Right ventricle myocardium inferior (tissue), 1 donor: ENCODE data around the gene HOXD11. TPM values are rescaled to one million over a fixed set of nuclear protein-coding genes. Genes with fewer than 3 reads are reported as not detected.

Source experiments
- ATAC-seq: fragments of 200-7000 bp; cut with Tn5 transposase; one replicate; pipeline ENCODE4 v1.9.1; 2020; ENCODE audit warnings: mild to moderate bottlenecking, moderate library complexity
- DNase-seq: peaks from one replicate; pipeline ENCODE4 v3.0.0; 2021; ENCODE audit errors: missing footprints
- intact Hi-C: fragments of 100-400 bp; cut with DNase I; formaldehyde crosslinking; loops from one replicate; pipeline ENCODE4 v1.11.0; 2022
- total RNA-seq: library from RNA; stranded (reverse); fragmentation: NEBNext Ultra II Directional; extraction: Animal tissue kit (Norgen Biotek cat#: 25700); gene quantifications from one replicate; pipeline ENCODE4 v1.2.1, GENCODE V29; 2021
- donor health status: DM: no; HTN: yes; CAD: no; lungs with severe emphysema.

HOXD11 gene
- total RNA-seq, 1 donor from 2014 or later: not detected

DNA sequence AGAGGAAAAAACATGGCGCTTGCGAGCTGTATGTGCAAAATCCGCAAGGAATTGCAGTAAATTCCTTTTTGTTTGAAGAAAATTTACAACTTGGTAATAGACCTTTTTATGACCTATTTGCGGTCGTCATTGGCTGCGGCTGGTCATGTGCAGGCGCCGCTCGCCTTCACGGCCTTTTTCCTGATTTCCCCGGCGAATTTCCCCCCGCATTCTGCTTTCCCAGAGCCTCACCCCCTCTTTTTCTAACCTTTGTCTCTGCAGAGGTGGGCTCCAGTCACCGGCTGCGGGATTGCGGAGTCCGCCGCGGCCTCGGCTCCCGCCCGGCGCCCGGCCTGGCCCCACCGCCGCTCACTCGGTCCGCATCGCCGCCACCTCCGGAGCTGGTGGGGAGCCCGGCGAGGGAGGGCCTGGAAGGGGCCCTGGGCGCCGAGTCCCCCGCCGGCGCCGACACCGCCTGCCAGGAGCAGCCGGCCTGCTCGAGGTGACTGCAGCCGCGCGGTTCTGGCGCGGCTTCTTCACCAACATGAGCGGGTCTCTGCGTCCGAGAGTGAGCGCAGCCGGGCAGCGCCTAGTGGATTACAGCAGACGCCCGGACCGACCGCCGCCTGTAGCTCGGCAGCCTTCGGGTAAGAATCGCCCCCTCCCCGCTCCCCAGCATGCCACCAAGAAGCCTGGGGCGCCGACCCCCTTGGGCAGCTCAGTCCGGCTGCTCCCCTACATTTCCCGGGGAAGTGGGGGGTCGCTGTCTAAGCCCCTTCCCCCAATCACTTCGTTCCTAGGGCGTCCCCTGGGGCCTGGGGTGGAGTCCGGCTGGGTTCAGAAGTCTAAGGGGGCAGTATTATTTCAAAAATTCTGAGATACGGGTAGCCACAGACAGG, 29.5 kb downstream of the HOXD11 start:
- intact Hi-C loops: no loop called here

GRCh38 chr2:176137252-176137580, 30.1 kb downstream of the HOXD11 start:
- ATAC-seq (no peak), DNase-seq (no peak)
- intact Hi-C loops: no loop called here

More for the DNA sequence above, 29.5 kb downstream of the HOXD11 start:
- DNase-seq (no peak), ATAC-seq (no peak)

DNA sequence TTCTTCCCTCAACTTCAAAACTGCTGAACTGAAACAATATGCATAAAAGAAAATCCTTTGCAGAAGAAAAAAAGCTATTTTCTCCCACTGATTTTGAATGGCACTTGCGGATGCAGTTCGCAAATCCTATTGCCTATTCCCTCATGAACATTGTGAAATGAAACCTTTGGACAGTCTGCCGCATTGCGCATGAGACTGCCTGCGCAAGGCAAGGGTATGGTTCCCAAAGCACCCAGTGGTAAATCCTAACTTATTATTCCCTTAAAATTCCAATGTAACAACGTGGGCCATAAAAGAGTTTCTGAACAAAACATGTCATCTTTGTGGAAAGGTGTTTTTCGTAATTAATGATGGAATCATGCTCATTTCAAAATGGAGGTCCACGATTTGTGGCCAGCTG, 30.8 kb downstream of the HOXD11 start:
- no peak for DNase-seq
- intact Hi-C loops: no loop called here
- no peak for ATAC-seq

GRCh38 chr2:176138526-176138922, 31.4 kb downstream of the HOXD11 start:
- ATAC-seq: no peak
- intact Hi-C loops: no loop called here
- no peak for DNase-seq

GRCh38 chr2:176138923-176139660, 32.0 kb downstream of the HOXD11 start:
- intact Hi-C loops: no loop called here
- no peak for DNase-seq
- ATAC-seq: no peak

- DNase-seq (no peak), ATAC-seq (no peak)
- intact Hi-C loops: loop anchor here (1.0 kb wide), 3 partner anchors 315 to 498 kb away; no protein-coding TSS in a partner anchor
These were observed 32.8 kb downstream of the HOXD11 start for GRCh38 chr2:176139661-176140512.

- DNase-seq (no peak), ATAC-seq (peak; percentile 83)
- intact Hi-C loops: loop anchor here (1.0 kb wide), 3 partner anchors 315 to 498 kb away; no protein-coding TSS in a partner anchor
These were observed 33.6 kb downstream of the HOXD11 start for GRCh38 chr2:176140513-176141317.

DNA sequence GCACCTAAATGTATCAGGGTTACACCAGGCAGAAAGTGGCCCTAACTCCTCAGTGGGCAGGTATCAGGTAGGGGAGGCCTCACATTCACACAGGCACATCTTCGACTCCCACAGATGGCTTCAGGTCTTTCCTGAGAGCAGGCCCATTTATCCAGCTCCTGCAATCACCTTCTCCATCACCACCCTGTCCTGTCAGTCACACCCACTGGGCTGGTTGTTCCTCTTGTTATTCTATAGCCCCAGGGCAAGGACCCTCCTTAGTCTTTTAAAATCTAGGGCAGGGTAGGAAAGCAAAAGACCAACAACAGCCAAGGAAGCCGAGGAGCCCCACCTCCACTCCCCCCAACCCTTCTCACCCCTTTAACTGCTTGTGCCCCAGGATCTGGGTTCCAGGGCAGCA, 35.2 kb downstream of the HOXD11 start:
- DNase-seq (no peak), ATAC-seq (no peak)
- intact Hi-C loops: no loop called here

- ATAC-seq: no peak
- intact Hi-C loops: no loop called here
- no peak for DNase-seq
These were observed 38.2 kb downstream of the HOXD11 start for GRCh38 chr2:176145085-176145969.

DNA sequence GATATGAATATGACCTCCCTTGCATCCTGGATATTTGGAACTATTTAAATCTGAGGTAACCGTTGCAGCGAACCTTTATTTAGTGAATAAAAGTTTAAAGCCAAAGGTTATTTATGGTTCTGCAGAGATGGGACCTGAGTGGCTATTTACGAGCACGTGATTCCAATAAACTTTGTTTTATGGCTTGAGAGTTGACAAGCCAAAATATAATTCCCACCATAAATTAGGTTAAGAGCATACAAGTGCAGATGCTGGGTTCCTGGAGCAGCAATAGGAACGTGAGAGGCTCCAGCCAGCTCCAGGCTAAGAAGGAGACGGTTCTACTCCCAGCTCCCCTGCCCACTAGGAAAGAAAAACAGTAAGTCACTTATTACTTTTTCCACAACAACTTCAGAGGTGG, 39.0 kb downstream of the HOXD11 start:
- ATAC-seq (no peak), DNase-seq (no peak)
- intact Hi-C loops: no loop called here

- no peak for DNase-seq
- intact Hi-C loops: no loop called here
- ATAC-seq: no peak
These were observed 39.6 kb downstream of the HOXD11 start for GRCh38 chr2:176146645-176147044.

GRCh38 chr2:176147210-176147799, 40.2 kb downstream of the HOXD11 start:
- DNase-seq (no peak), ATAC-seq (no peak)
- intact Hi-C loops: no loop called here

GRCh38 chr2:176147800-176148496, 40.9 kb downstream of the HOXD11 start:
- no peak for ATAC-seq
- intact Hi-C loops: no loop called here
- DNase-seq: no peak

DNA sequence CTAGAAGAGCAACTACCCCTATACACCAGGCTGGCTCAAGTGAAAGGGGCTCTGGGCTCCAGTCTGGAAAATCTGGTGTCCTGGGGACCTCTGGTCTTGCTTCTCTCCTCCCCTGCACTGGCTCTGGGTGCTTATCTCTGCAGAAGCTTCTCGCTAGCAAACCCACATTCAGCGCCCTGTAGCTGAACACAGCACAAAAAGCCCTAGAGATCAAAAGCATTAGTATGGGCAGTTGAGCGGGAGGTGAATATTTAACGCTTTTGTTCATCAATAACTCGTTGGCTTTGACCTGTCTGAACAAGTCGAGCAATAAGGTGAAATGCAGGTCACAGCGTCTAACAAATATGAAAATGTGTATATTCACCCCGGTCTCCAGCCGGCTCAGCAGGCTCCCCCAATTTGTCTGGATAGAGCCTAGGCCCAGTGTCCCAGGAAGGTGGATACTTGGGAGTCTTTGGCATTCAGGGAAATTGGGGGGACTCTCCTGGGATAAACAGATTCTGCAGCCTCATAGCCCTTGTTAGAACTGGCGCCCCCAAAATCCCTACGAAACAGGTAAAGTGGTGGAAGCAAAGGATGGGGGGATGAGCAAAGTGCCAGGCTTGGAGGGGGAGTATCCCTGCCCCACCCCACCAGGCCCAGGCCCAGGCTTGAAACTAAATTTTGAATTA, 41.8 kb downstream of the HOXD11 start:
- intact Hi-C loops: no loop called here
- no peak for DNase-seq
- ATAC-seq: no peak

DNA sequence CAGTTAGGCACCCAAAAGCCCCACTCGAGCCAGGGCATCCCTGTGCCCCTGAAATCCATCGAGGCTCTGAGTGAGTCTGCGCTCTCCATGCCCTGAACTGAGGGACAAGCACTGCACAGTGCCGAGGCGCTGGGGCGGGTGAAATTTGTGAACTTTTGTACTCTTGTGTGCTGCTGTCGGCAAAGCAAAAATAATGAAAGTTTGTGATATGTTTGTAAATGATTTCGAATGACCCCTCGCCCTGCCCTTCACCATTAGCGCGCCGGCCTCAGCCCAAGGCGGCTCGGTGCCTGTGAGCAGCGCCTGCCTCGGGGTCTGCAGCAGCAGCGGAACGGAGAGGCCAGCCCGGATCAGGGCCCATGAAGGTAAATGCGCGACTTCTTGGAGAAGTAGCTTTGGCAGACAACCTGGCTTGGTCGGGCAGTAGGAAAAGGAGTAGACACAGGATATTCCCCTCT, 42.4 kb downstream of the HOXD11 start:
- intact Hi-C loops: no loop called here
- DNase-seq: no peak
- no peak for ATAC-seq
